Stimulated activated CD8-positive, alpha-beta memory T cell treated with anti-CD3 and anti-CD28 coated beads, Interleukin-4, amount 100 ng/mL, for 24 hours (primary cell): ENCODE data around the gene GNG5.
"Not testable (repeated sequence)": the region's sequence is repeated elsewhere in the genome, so short reads cannot be mapped to it uniquely, and the experiment has no call there.

Experiments
- DNase-seq: peaks from one replicate; pipeline ENCODE4 v3.0.0-alpha.2; 2020; ENCODE audit warnings: low read depth

Gene GNG5

DNA sequence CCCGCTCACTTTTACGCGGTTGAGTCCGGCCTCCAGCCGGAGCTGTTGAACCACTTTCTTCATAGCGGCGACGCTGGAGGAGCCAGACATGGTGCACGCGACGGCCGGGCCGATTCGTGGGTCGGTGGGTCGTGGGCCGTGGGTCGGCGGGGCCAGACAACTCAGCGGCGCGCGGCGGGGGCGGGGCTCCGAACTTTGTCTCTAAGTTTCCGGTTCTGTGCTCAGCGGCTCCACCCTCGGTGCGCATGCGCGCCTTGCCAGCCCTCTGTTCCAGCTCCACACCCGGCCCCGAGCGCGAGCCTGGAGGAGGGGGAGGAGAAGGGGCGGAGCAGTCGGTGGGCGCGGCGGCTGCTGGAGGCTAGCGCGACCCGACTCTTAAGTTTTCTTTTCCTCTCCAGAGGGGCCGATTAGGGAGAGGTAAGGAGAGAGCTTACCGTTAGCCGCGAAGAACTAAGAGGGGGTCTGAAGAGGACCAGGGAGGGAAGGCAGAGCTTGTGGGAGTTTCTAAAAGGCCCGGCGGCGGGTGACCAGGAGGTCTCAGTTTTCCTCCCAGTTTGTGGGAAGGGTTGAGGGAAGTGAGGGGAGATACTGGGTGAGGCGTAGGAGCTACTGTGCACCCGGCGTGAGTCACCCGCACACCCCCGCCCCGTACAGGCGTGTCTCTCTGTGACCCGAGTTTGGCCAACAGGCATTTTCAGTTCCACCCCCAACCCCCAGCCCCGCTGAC, at the start of gene GNG5, which contains the start of gene SPATA1:
GNG5 (minus strand) TSS at position 580 of the 727 bp plus-strand sequence; CDS start at position 90, 490 bp downstream.
SPATA1 (plus strand) TSS at position 385 of the 727 bp plus-strand sequence. CDS start 9,974 bp downstream, outside the sequence.
- peak; percentile 98 for DNase-seq

DNA sequence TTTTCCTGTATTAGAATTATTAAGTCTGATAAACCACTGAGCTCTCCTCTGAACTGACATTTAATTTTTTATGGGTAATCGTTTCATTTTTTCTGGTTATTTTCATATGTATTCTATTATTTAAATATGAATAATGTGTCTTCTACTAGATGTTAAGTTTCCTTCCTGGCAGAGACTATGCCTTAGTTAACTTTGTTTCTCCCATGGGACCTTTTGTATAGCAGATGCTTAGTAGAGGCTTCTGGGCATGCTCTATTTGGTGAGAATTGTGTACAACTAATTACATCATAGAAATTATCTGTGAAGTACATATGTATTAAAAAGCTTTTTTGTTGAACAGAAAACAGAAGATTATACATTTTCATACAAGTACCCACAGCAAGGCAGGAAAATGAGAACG, 44.4 kb upstream of the GNG5 start:
- no peak for DNase-seq

DNA sequence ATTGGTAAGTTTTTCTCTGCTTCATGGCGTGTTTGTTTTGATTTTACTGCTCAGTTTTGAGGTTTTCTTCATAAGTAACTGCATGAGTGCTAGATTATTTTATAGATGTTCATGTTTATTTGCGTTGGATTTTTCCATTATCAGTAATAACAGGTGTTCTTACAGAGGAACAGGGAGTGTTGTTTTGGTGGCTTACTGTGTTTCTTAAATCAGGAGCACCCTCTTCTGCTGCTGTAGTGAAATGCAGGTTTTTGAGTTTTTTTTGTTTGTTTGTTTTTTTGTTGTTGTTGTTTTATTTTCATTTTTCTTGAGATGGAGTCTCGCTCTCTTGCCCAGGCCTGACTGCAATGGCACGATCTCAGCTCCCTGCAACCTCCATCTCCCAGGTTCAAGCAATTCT, 35.3 kb upstream of the GNG5 start:
- DNase-seq, result no peak

DNA sequence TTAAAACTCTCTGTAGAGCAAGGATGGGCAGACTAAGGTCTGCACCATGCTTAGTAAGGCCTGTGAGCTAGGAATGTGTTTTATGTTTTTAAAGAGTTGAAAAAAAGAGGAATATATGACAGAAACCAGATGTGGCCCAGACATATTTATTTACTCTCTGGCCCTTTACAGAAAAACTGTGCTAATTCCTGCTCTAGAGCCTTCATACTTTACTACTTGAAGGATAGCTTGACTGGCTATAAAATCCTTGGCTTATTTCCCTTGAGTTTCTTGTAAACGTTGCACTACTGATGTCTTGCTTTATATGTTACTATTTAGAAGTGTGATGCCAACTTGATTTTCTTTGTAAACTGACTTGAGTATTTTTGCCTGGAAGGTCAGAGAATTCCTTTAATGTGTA, 34.4 kb upstream of the GNG5 start:
- DNase-seq, result no peak

DNA sequence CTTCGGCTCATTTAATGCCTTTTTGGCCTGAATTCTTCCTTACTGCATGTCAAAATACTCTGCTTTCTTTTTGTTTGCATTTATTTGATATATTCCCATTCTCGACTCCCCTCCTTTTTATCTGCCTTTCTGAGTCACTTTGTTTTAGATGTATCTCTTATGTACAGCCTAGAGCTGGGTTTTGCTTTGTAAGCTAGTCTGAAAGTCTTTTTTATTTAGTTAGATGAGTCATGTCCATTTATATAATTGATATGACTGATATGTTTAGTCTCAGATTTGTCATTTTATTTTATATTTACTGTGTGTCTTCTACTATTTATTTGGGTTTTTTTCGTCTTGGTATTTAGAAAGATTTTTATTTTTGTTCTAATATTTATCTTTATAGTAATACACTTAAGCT, 33.6 kb upstream of the GNG5 start:
- no peak for DNase-seq

- no peak for DNase-seq
Observed at GRCh38 chr1:84538599-84538998, 32.2 kb upstream of the GNG5 start.

- DNase-seq, result no peak
Observed at GRCh38 chr1:84525779-84526178, 19.4 kb upstream of the GNG5 start.

DNA sequence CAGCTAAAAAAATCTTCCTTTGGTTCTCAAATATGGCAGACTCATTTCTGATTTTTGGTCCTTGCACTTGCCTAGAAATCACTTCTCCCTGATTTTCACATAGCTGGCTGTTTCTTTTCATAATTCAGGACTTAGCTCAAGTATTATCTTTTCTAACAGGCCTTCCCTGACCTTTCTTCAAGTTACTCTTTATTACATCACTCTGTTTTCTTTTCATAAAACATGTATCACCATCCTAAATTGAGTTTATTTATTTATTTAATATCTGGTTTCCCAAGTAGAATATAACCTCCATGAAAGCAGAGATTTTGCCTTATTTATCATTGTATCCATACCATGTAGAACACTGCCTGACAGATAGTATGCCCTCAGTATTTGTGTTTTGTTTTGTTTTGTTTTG, 18.2 kb upstream of the GNG5 start:
- DNase-seq, result no peak

- no peak for DNase-seq
Observed at GRCh38 chr1:84510668-84511067, 4.3 kb upstream of the GNG5 start.

GRCh38 chr1:84510165-84510564, 3.8 kb upstream of the GNG5 start:
- DNase-seq, result no peak

DNA sequence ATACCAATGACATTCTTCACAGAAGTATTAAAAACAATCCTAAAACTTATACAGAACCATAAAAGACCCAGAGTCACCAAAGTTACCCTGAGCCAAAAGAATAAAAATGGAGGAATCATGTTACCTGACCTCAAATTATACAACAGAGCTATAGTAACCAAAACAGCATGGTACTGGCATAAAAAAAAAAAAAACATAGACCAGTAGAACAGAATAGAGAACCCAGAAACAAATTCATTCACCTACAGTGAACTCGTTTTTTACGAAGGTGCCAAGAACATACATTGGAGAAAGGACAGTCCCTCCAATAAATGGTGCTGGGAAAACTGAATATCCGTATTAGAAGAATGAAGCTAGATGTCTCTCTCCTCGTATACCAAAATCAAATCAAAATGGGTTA, 2.6 kb upstream of the GNG5 start:
- DNase-seq, result no peak

GRCh38 chr1:84508510-84508909, 2.1 kb upstream of the GNG5 start:
- DNase-seq, result no peak

- not testable (repeated sequence) for DNase-seq
Observed at GRCh38 chr1:84507887-84508286, 1.5 kb upstream of the GNG5 start.

DNA sequence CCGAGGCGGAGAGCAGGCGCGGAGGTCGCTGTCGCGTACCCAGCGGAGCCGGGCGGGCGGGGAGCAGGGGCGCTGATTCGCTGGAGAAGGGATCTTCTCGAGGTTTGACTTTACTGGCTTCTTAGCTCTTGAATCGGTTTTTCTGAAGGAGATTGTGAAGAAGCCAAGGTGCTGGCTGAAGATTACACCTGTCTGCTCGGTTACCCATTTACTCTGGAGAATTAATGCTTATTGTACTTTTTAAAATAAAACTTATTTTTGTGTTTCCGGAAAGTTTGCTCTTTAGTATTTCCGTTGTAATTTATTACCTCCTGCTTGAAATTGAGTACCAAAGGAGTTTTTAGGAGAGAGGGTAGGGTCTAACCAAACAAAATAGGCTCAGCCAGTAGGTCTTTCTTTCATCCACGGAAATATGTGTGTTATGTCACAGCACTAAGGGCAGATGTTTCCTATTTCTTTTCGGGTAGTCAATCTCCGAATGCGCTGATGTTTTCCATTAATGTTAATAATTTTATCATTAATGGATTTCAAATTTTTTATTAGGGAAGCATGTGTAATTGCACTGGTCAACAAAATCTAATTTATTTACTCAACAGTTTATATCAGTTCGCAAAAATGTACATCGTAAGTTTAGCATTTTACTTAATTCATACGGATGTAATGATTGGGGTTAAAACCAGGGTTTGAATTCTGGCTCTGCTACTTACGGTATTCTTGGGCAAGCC, 510 bp upstream of the GNG5 start:
- no peak for DNase-seq

- DNase-seq, result no peak
Observed at GRCh38 chr1:84505493-84506001, 834 bp downstream of the GNG5 start.

DNA sequence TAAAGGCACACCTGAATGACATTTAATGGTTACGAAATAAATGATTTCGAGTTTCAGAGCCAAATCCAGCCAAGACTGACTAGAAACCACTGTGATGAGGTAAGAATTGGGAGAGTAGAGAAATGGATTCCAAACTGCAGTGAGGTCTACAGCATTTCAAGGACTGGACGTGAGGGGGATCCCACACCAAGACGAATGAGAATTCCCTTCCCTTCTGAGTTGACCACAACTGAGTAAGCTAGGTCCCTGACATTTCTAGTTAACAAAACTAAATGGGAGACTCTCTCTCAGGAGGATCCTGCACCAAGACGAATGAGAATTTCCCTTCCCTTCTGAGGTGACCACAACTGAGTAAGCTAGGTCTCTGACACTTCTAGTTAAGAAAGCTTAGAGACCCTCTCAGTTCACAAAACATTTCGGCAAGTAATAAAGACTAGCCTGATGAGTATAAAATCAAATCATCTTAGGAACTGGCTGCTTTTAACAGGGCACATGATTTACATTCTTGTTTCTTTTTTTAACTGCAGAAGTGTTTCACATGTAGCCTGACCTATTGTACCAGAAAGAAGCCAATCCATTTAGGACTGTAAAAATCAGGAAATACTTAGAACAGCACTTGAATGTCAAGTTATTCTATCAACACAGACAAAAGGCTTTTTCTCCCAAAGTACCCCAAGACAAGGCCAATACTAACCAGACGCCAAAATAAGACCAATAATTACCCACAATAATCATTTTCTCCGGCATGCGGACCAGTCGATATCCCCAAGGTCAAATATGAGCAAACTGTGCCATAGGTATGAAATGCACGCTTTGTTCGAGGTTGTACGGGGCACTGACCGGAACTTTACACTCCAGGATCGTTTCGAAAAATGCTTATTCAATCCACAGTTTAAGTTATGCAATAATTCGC, 1.5 kb downstream of the GNG5 start:
- no peak for DNase-seq

DNA sequence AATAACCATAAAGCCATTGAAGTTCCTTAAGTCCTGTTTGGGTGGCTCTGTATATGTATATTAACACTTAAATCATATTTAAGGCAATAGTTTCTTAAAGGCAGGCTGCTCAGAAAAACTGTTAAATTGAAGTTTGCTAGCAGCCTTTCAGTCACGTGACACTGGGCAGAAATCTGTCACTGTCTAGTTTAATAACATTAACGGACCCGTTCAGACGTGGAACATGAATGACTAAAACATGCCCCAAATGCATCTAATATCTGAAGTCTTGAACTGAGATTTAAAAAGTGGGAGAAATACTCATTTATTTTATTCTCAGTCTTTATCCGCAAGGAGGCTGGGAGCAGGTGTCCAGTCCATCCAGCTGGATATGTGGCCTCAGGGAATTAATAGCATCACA, 3.5 kb downstream of the GNG5 start:
- DNase-seq, result no peak

DNA sequence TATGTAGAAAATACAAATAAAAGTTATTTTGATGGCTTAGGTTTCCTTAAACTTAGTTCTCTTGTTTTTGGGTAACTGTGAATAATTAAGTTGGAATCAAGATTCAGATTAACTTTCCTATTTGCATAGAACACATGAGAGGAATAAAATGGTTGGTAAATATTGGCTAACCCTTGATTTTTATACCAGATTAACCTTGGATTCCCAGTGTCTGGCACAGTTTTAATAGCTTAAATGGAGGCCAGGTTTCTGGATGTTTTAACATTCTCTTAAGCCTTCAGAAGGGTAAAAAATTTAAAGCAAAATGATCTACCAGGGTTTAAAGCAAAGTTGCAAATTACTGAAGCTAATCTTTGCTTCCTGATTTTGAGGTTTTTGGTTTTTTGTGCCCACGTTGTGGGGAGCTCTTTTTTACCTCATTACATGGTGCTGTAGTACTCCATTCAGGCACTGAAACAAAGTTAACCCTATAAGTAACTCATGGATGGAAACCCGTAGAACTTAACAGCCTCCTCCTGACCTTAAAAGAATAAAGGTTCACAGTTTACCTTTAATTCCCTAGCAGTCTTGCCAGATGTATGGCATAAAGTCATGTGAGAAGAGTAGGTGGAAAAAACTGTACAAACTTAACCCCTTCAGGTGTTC, 8.6 kb downstream of the GNG5 start:
- DNase-seq, result no peak

- no peak for DNase-seq
Observed at GRCh38 chr1:84496498-84496897, 9.9 kb downstream of the GNG5 start.

GRCh38 chr1:84493747-84494146, 12.6 kb downstream of the GNG5 start:
- no peak for DNase-seq

DNA sequence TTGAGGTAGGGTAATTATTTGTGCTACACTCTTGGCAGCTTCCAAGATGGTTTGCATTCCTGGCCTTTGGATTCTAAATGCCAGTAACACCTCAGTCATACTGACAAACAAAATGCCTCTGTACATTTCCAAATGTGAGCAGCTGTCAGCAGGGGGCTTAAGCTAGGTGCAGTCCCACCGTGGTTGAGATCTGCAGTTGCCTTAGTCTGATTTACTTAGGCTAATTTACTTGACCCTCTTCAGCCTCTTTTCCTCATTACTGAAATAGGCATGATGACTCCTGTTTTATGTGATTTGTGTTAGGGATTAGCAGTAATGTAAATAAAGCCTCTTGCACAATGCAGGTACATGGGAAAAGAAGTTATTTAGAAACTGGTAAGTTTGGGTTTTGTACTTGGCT, 13.7 kb downstream of the GNG5 start:
- no peak for DNase-seq

DNA sequence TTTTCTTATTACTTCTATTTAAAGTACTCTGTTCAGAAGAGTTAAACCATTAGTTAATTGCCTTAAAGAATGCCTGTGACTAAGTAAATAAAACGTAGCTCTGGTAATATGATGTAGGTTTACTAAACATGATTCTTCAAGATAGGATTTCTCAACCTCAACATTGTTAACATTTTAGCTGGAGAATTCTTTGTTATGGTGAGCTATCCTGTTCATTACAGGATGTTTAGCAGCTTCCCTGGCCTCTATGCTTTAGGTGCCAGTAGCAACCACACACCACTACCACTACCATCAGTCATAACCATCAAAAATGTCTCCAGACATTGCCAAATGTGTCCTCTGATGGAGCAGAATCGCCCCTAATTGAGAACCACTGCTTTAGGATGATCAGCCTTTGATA, 16.6 kb downstream of the GNG5 start:
- DNase-seq, result no peak
